Measurements from ENCODE around the gene PARD3B. TPM values are rescaled to one million over a fixed set of nuclear protein-coding genes. Genes with fewer than 3 reads are reported as not detected.

Gene PARD3B
- total RNA-seq, 1 experiment from 2014 or later = 6.4 TPM

GRCh38 chr2:205010196-205010595 lies 464.9 kb downstream of the PARD3B start:
- H3K79me1 ChIP-seq (ENCODE audit: insufficient read depth, low read depth, low read length, poor library complexity, severe bottlenecking) = no peaks in the 10 kb centered on the region
- peaks cover 0 to 3% of the 10 kb centered on the region in 2 experiments; a peak in 1 of 5 replicates for H3K9me3 Mint-ChIP-seq
- H2AFZ ChIP-seq (ENCODE audit: low read length) = no peak overlapping the region
- H3K4me1 ChIP-seq (ENCODE audit: insufficient read depth, low read length) = no peaks in the 10 kb centered on the region
- no peaks in the 10 kb centered on the region for H3K79me2 ChIP-seq (ENCODE audit: insufficient read depth, low read length)
- H3K36me3 Mint-ChIP-seq (ENCODE audit: insufficient read depth in 1 of 3, low read depth in 3 of 3) = 0 out of 7 replicates have a peak, but pooled peaks cover 0 to 7% (median 0%) of the 10 kb centered on the region in 3 experiments
- H3T11ph ChIP-seq (ENCODE audit: low read length) = no peak overlapping the region
- no peak overlapping the region for H2BK15ac ChIP-seq (ENCODE audit: low read depth, low read length)
- H3K4me1 Mint-ChIP-seq = peaks cover 3 to 5% of the 10 kb centered on the region in 2 experiments; a peak in 2 of 4 replicates
- H3K18ac ChIP-seq (ENCODE audit: insufficient read length, low read depth, low read length) = no peak overlapping the region
- no peak overlapping the region for H3K4me3 Mint-ChIP-seq
- H4K20me1 ChIP-seq (ENCODE audit: control insufficient read depth, insufficient read depth, insufficient read length) = no peaks in the 10 kb centered on the region
- no peak overlapping the region for H4K91ac ChIP-seq (ENCODE audit: insufficient read length, low read depth, low read length)
- H3K56ac ChIP-seq (ENCODE audit: insufficient read length, low read depth, low read length) = no peak overlapping the region
- H2BK120ac ChIP-seq (ENCODE audit: low read depth, low read length, poor library complexity, severe bottlenecking) = no peak overlapping the region
- no peak overlapping the region for H3K27ac ChIP-seq (ENCODE audit: insufficient read length, low read depth, low read length)
- H2BK20ac ChIP-seq (ENCODE audit: low read depth, low read length, poor library complexity, severe bottlenecking) = no peak overlapping the region
- H4K5ac ChIP-seq (ENCODE audit: insufficient read length, low read depth, low read length) = no peak overlapping the region
- H3K27me3 Mint-ChIP-seq (ENCODE audit: low read depth) = no peaks in the 10 kb centered on the region
- H3K9me3 ChIP-seq (ENCODE audit: control insufficient read depth, low read depth, low read length) = no peaks in the 10 kb centered on the region
- no peaks in the 10 kb centered on the region for H3K23me2 ChIP-seq (ENCODE audit: insufficient read length, low read depth, low read length, poor library complexity, severe bottlenecking)
- H3K27ac Mint-ChIP-seq = no peak overlapping the region
- H3K9ac ChIP-seq (ENCODE audit: extremely low read depth, insufficient read length, low read length) = no peak overlapping the region
- H3K23ac ChIP-seq (ENCODE audit: insufficient read length, low read depth, low read length) = no peak overlapping the region
- no peak overlapping the region for H3K4ac ChIP-seq (ENCODE audit: low read depth, low read length)
- H3K4me2 ChIP-seq (ENCODE audit: insufficient read depth, insufficient read length, low read length) = no peak overlapping the region
- no peaks in the 10 kb centered on the region for H3K27me3 ChIP-seq (ENCODE audit: insufficient read depth, low read length)
- H2BK5ac ChIP-seq (ENCODE audit: insufficient read length, low read length) = no peak overlapping the region
- WGBS (ENCODE audit: extremely low coverage, insufficient read length, low lambda C conversion rate) = no CpG with 5 or more reads among the region's 1 CpG
- no peak overlapping the region for H3K14ac ChIP-seq (ENCODE audit: insufficient read depth, low read length)
- H2AK5ac ChIP-seq (ENCODE audit: insufficient read length, low read length) = no peak overlapping the region
- no peak for TF ChIP-seq CTCF (conservative IDR thresholded peaks at IDR 0.05)
- no peak overlapping the region for H2BK12ac ChIP-seq (ENCODE audit: insufficient read length, low read depth, low read length)
- DNase-seq = no peak
- H4K8ac ChIP-seq (replicated peaks; ENCODE audit: insufficient read length, low read depth, low read length) = no peak overlapping the region

All from H9 (cell line).